ENCODE measurements around the gene LCOR. TPM values are rescaled to one million over a fixed set of nuclear protein-coding genes. Genes with fewer than 3 reads are reported as not detected.

LCOR gene
- total RNA-seq, 3 donors from 2014 or later (not counting 1 experiment from before 2014, with no cell fraction given), result 68.5 to 92.4 (median 87.7) TPM

DNA sequence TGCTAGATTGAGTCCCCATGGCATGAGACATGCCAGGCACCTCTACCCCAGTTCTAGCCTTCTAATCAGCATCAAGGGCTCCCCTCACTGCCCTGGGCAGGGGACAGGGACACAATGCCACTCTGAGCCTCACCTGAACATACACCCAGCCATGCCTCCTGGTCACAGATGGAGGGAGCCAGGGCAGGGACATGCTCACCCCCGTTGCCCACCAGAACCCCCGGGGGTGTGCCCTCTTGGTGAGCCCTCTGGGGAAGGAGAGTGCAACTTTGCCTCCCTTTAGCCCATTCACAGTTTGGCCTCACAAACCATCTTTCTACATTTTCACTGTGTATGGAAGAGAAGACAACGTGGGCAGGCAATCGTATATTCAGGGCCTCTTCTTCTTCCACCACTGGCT is 167.2 kb downstream of the LCOR start:
- H3K27me3 ChIP-seq (ENCODE audit: control insufficient read depth, insufficient read depth, low read length), result no peaks in the 10 kb centered on the region
- WGBS (ENCODE audit: insufficient coverage), result 94% methylated on average over 4 of the region's 4 CpGs
- ATAC-seq (no peak), DNase-seq (no peak)
- no peaks in the 10 kb centered on the region for H3K36me3 Mint-ChIP-seq
- no peaks in the 10 kb centered on the region for H3K9me3 Mint-ChIP-seq
- H3K27me3 Mint-ChIP-seq (ENCODE audit: low read depth in 2 of 2), result no peaks in the 10 kb centered on the region
- no peak overlapping the region for H3K4me3 Mint-ChIP-seq
- H3K4me1 ChIP-seq (ENCODE audit: control insufficient read depth, insufficient read depth, low read length), result no peaks in the 10 kb centered on the region
- no peaks in the 10 kb centered on the region for H3K36me3 ChIP-seq (ENCODE audit: control insufficient read depth, insufficient read depth, low read length)
- H3K9me3 ChIP-seq (ENCODE audit: control insufficient read depth, insufficient read depth, low read length), result no peaks in the 10 kb centered on the region
- H3K4me3 ChIP-seq (ENCODE audit: low read length), result no peak overlapping the region
- intact Hi-C loops (cut with micrococcal nuclease), result no loop called here
- H3K27ac ChIP-seq (ENCODE audit: low read length), result no peak overlapping the region
- no peak overlapping the region for H3K27ac Mint-ChIP-seq
- TF ChIP-seq, protein P1, sequence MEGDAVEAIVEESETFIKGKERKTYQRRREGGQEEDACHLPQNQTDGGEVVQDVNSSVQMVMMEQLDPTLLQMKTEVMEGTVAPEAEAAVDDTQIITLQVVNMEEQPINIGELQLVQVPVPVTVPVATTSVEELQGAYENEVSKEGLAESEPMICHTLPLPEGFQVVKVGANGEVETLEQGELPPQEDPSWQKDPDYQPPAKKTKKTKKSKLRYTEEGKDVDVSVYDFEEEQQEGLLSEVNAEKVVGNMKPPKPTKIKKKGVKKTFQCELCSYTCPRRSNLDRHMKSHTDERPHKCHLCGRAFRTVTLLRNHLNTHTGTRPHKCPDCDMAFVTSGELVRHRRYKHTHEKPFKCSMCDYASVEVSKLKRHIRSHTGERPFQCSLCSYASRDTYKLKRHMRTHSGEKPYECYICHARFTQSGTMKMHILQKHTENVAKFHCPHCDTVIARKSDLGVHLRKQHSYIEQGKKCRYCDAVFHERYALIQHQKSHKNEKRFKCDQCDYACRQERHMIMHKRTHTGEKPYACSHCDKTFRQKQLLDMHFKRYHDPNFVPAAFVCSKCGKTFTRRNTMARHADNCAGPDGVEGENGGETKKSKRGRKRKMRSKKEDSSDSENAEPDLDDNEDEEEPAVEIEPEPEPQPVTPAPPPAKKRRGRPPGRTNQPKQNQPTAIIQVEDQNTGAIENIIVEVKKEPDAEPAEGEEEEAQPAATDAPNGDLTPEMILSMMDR (IDR thresholded peaks at IDR 0.05), result no peak
- no peaks in the 10 kb centered on the region for H3K4me1 Mint-ChIP-seq

DNA sequence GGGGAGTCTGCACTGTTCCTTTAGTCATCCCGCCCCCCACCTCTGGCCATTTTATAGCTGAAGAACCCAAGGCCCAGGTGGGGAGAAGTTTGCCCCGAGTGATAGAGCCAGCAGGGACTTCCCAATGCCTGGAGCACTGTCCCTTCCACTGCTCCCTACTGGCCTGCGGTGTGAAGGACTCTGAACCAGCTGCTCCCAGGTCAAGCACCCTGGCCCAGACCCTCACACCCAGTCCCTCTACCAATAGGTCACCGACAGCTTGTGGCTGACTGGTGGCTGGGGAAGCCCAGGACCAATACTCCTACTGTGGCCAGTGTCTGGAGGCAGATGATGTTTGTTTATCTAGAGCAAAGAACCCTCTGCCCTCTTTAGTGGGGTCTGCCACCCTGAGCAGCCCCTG is 167.9 kb downstream of the LCOR start:
- TF ChIP-seq, protein P1 (IDR thresholded peaks at IDR 0.05), result no peak
- no peaks in the 10 kb centered on the region for H3K9me3 Mint-ChIP-seq

DNA sequence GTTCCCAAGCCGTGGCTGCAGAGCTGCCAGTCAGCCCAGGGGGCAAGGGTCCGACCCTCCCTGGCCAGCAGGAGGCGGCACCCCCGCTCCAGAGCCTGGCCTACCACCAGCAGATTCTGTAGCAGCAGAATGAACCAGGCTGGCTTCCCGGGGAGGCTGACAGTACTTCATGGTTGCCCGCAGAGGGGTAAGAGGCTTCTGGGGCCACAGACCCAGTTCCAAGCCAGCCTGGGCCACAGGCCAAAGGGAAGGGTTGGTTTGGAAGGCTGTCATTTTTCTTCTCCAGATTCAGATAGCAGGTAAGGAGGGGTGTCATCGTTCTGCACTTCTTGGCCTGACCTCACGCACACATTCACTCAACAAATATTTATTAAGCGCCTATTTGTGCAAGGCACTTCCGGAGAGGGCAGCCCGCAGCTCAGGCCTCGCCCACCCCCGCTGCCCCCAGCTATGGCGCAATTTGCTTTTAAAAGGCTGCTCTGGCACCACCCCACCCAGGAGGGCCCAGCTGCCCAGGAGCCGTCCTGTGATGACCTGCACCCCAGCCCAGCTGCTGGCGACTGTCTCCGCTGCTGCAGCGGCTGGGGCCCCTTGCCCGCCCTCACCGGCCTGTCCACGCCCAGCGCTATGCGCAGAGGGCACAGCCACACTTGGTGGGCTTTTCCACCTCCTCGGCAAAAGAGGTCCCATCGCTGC is 168.5 kb downstream of the LCOR start:
- no peaks in the 10 kb centered on the region for H3K4me1 Mint-ChIP-seq
- no peaks in the 10 kb centered on the region for H3K36me3 Mint-ChIP-seq
- Histone ChIP-seq H3K9me3 (ENCODE audit: control insufficient read depth, insufficient read depth, low read length) (no peaks in the 10 kb centered on the region), H3K4me1 (ENCODE audit: control insufficient read depth, insufficient read depth, low read length) (no peaks in the 10 kb centered on the region), H3K4me3 (ENCODE audit: low read length) (no peak overlapping the region), H3K27ac (ENCODE audit: low read length) (no peak overlapping the region), H3K27me3 (ENCODE audit: control insufficient read depth, insufficient read depth, low read length) (no peaks in the 10 kb centered on the region), H3K36me3 (ENCODE audit: control insufficient read depth, insufficient read depth, low read length) (no peaks in the 10 kb centered on the region)
- H3K4me3 Mint-ChIP-seq, result no peak overlapping the region
- DNase-seq, result no peak
- intact Hi-C loops (cut with micrococcal nuclease), result no loop called here
- TF ChIP-seq, protein P1 (IDR thresholded peaks at IDR 0.05), result no peak
- 92% methylated on average over 25 of the region's 25 CpGs for WGBS (ENCODE audit: insufficient coverage)
- no peaks in the 10 kb centered on the region for H3K9me3 Mint-ChIP-seq
- no peaks in the 10 kb centered on the region for H3K27me3 Mint-ChIP-seq (ENCODE audit: low read depth in 2 of 2)
- no peak for ATAC-seq
- H3K27ac Mint-ChIP-seq, result no peak overlapping the region

More for the DNA sequence above, 167.9 kb downstream of the LCOR start:
- ATAC-seq (no peak), DNase-seq (no peak)
- no peak overlapping the region for H3K4me3 ChIP-seq (ENCODE audit: low read length)
- H3K4me1 ChIP-seq (ENCODE audit: control insufficient read depth, insufficient read depth, low read length), result no peaks in the 10 kb centered on the region
- Mint-ChIP-seq H3K36me3 (no peaks in the 10 kb centered on the region), H3K27me3 (ENCODE audit: low read depth in 2 of 2) (no peaks in the 10 kb centered on the region), H3K4me3 (no peak overlapping the region), H3K27ac (no peak overlapping the region), H3K4me1 (no peaks in the 10 kb centered on the region)
- no peaks in the 10 kb centered on the region for H3K36me3 ChIP-seq (ENCODE audit: control insufficient read depth, insufficient read depth, low read length)
- H3K27me3 ChIP-seq (ENCODE audit: control insufficient read depth, insufficient read depth, low read length), result no peaks in the 10 kb centered on the region
- no peaks in the 10 kb centered on the region for H3K9me3 ChIP-seq (ENCODE audit: control insufficient read depth, insufficient read depth, low read length)
- H3K27ac ChIP-seq (ENCODE audit: low read length), result no peak overlapping the region
- intact Hi-C loops (cut with micrococcal nuclease), result no loop called here
- WGBS (ENCODE audit: insufficient coverage), result 91% methylated on average over 4 of the region's 4 CpGs

All from natural killer cell (primary cell).